Activated naive CD4-positive, alpha-beta T cell treated with Interleukin-2 at 50 U/mL for 16 hours (primary cell): ENCODE data around the gene FAM83B.
"Not testable (repeated sequence)": the region's sequence is repeated elsewhere in the genome, so short reads cannot be mapped to it uniquely, and the experiment has no call there.

ENCODE experiments used
- DNase-seq: peaks from one replicate; pipeline ENCODE4 v3.0.0-alpha.2; 2020

FAM83B gene

GRCh38 chr6:54860739-54861138 is 14.2 kb downstream of the FAM83B start:
- DNase-seq: no peak

- DNase-seq: no peak
Observed at GRCh38 chr6:54861905-54862616, 15.5 kb downstream of the FAM83B start.

DNA sequence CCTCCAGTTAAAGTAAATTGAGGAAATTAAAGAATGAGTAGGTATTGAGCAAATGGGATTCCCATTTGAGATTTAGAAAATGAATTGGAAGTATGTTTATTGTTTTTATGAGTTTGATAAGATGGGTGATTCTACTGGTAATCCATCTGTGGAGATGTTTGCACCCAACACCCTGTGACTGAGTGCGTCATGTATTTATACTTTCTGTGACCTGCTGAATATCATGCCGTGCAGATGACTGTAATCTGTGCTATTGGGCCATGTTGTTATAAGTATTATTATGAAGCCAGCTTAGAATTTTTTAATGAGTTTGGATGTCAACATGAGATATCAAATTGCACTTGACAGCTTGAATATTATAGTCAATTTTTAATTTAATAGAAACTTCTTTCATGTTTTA is 17.7 kb downstream of the FAM83B start:
- DNase-seq: no peak

DNA sequence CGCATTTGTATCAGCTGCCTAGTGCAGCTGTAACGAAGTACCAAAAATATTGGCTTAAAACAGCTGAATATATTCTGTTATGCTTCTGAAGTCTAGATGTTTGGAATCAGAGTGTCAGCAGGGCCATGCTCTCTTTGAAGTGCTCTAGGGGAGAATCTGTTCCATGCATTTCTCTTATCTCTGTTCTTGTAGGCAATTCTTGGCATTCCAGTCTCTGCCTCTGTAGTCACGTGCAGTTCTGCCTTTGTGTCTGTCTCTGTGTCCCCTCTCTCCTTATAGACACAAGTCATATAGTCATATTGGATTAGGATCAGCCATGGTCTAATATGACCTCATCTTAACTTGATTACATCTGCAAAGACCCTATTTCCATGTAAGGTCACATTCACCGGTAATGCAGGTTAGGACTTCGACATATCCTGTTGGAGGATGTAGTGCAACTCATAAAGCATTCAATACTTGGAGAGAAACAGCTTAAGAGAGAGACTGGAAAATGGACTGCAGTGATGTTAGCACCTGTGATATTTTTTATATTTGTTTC is 18.6 kb downstream of the FAM83B start:
- DNase-seq: no peak

DNA sequence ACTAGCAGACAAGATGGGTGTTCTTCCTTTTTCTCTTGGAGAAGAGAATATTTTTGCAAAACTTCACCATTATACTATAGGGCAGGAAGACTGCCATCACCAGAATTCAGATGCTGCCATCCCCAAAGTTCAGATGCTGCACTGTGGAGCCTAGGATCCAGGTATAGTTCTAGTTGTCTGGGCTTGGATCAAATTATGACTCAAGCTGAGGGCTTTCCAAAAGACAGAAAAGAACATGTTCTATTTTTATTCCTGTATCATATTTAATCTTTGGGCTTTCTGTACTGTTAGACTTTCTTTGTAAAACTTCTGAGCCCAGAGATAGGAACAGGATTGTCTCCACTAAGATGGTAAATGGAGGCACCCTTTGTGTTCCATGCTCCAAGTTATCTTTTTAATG is 22.0 kb downstream of the FAM83B start:
- no peak for DNase-seq

GRCh38 chr6:54873599-54873998 is 27.0 kb downstream of the FAM83B start:
- DNase-seq: no peak

GRCh38 chr6:54874349-54875048 is 27.9 kb downstream of the FAM83B start:
- DNase-seq: no peak

- no peak for DNase-seq
Observed at GRCh38 chr6:54875539-54875938, 29.0 kb downstream of the FAM83B start.

GRCh38 chr6:54876365-54876764 is 29.8 kb downstream of the FAM83B start:
- DNase-seq: no peak

DNA sequence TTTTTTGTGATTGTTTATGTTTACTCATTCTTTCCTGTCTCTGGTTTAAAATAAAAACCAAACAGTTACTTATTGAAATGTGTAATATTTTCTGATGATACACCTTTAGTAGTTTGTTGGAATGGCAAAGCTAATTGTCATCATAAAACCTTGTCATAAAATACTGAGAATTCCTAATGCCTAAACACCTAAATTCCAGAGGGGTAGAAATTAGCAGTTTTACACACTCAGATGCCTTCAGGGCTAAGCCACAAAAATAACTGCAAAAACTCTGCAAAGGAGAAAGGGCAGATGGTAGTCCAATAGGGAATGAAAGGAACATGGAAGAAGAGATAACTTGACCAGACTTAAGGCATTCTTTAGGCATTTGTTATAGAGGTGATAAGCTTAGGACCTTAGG is 30.3 kb downstream of the FAM83B start:
- no peak for DNase-seq

- no peak for DNase-seq
Observed at GRCh38 chr6:54877713-54878317, 31.2 kb downstream of the FAM83B start.

- no peak for DNase-seq
Observed at GRCh38 chr6:54878718-54879117, 32.1 kb downstream of the FAM83B start.

DNA sequence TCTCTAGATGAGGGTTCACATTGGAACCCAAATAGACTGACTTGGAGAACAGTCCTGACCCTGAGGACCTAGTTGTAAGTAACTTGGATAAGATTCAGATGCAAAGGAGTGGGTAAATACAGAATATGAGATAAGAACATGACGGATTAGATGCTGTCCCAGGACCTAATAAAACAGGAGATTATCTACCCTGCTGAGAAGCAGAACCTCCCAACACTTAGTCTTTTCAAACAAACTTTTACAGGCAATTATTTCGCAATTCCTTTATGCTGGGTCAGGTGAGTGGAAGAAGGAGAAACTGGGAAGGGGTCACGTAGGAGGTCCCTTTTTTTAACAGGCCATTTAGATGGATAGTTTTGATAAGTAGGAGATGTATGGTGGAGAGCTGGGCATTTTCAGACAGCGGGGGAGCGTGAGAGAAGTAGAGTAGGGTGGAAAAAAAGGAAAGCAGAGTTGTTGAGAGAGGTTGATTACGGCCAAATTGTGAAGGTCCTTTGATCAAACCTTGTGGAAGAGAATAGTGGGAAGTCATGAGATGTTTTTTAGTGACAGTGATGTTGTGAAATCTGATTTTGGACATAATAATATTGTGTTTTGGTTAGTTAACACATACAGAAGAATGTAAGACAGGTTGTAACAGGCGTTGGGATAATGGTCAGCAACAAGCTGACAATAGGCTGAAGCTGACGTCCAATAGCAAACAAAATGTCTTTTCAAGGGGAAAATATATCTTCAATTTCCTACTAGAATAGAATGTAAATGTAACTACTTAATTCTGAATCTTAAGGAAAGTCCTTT is 32.8 kb downstream of the FAM83B start:
- DNase-seq: no peak

- DNase-seq: no peak
Observed at GRCh38 chr6:54881067-54881730, 34.6 kb downstream of the FAM83B start.

DNA sequence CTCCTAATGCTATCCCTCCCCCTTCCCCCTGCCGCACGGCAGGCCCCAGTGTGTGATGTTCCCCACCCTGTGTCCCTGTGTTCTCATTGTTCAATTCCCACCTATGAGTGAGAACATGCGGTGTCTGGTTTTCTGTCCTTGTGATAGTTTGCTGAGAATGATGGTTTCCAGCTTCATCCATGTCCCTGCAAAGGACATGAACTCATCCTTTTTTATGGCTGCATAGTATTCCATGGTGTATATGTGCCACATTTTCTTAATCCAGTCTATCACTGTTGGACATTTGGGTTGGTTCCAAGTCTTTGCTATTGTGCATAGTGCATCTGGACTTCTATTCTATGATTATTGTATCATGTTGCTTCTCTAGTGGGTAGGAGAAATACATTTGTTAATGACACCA is 35.3 kb downstream of the FAM83B start:
- DNase-seq: not testable (repeated sequence)

DNA sequence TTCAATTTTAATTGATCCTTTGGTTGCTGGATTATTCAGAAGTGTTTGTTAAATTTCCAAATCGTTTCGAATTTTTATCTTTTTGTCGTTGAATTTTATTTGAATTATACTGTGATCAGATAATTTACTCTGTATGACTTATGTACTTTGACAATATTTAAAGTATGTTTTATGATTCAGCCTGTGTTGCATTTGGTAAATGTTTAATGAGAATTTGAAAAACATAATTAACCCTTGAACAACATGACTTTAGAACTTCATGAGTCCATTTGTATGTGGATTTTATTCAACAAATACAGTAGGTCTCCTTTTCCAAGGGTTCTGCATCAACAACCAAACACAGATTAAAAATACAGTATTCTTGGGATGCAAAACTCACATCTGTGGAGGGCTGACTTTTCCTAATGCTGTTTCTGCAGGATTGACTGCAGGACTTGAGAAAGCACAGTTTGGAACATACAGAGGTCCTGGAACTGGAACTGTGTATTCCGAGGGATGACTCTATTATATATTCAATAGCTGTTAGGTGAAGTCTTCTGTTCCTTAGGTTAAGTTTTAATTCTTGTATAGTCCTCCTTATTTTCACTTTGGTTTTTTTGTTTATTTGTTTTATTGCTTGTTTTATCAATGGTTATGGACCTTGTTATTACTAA is 40.5 kb downstream of the FAM83B start:
- no peak for DNase-seq

- no peak for DNase-seq
Observed at GRCh38 chr6:54891536-54891935, 45.0 kb downstream of the FAM83B start.

DNA sequence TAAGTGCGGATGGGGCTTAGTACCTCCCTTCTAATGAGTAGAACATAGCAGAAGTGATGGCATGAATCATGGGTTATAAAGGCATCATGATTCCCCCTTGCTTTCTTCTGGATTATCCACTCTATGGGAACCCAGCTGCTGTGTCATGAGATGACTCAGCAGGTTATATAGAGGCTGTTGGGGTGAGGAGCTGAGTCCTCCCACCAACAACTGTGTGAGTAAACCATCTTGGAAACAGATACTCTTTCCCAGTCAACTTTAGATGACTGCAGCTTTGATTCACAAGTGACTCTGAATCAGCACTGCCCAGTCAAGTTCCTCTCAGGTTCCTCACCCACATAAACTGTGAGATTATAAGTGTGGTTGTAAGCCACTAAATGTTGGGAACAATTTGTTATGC is 46.3 kb downstream of the FAM83B start:
- no peak for DNase-seq

GRCh38 chr6:54893818-54894217 is 47.2 kb downstream of the FAM83B start:
- DNase-seq: no peak

DNA sequence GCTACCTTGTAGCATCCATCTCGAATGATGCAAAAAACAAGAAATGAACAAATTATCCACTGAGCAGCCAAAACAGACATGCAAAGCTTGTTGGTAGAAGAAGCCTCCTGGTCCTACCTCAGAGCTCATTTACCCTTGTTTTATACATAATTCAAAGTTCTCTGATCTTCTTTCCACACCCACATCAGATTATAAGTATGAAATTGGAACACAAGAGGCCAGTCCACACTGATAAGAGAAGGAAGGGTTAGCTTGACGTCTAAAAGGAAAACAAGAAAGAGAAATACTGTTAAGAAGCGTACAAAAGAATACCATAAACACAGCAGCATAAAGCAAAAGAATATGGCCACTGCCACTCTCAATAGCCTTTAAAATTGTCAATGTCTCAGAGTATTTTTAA is 49.7 kb downstream of the FAM83B start:
- DNase-seq: no peak

DNA sequence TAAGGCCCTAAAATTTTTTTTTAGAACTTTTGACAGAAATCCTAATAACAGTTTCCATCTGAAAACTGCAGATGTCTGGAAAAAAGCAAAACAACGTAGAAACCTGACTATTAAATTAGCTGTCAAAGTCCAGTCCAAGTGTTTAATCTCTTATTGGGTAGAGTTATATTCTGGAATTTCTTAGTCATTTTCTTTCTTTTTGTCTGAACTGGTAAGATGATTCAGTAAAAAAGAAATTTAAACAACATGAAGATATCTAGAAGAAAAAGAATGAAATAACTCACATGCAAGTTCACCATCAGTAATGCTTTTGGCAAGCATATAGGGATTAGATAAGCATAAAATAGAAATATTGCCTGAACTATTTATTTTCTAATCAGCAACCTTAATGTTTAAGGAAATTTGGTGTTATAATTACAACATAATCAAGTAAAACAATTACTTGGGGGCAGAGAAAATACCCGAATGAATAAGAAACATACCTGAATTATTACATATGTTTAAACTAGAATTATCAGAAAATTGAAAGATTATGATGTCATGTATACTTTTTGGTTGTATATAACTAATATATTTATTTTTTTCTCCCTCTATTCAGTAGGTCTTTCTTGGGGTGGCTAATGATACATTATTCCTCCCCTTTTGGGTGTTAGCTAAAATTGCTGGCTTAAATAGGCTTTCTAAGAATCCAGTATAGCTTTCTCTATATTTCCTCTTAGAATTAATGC is 51.1 kb downstream of the FAM83B start:
- no peak for DNase-seq
